GM19372 (cell line): ENCODE results near the gene SMYD3.
"Not testable (repeated sequence)": the region's sequence is repeated elsewhere in the genome, so short reads cannot be mapped to it uniquely, and the experiment has no call there.

ENCODE experiments used
- ATAC-seq: cut with Tn5 transposase; IDR thresholded peaks from one replicate; pipeline ENCODE4 v1.9.1; 2021; ENCODE audit warnings: mild to moderate bottlenecking, low read depth, moderate library complexity; ENCODE audit not compliant: unreplicated experiment

The SMYD3 gene

GRCh38 chr1:245946905-245947304 lies 560.2 kb downstream of the SMYD3 start:
- no peak for ATAC-seq

DNA sequence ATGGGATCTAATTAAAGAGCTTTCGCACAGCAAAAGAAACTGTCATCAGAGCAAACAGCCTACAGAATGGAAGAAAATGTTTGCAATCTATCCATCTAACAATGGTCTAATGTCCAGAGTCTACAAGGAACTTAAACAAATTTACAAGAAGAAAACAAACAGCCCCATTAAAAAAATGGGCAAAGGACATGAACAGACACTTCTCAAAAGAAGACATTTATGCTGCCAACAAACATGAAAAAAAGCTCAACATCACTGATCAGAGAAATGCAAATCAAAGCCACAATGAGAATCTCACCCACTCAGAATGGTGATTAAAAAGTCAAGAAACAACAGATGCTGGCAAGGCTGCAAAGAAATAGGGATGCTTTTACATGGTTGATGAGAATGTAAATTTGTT lies 561.9 kb downstream of the SMYD3 start:
- ATAC-seq, result not testable (repeated sequence)

DNA sequence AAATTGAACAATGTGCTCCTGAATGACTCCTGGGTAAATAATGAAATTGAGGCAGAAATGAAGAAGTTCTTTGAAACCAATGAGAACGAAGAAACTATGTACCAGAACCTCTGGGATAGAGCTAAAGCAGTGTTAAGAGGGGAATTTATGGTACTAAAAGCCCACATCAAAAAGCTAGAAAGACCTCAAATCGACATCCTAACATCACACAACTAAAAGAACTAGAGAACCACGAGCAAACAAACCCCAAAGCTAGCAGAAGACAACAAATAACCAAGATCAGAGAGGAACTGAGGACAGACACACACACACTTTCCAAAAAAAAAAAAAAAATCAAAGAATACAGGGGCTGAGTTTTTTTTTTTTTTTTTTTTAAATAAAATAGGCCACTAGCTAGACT lies 564.2 kb downstream of the SMYD3 start:
- no peak for ATAC-seq

- not testable (repeated sequence) for ATAC-seq
Measured at GRCh38 chr1:245941771-245942170, 565.3 kb downstream of the SMYD3 start.

- ATAC-seq, result no peak
Measured at GRCh38 chr1:245939756-245940345, 567.2 kb downstream of the SMYD3 start.

DNA sequence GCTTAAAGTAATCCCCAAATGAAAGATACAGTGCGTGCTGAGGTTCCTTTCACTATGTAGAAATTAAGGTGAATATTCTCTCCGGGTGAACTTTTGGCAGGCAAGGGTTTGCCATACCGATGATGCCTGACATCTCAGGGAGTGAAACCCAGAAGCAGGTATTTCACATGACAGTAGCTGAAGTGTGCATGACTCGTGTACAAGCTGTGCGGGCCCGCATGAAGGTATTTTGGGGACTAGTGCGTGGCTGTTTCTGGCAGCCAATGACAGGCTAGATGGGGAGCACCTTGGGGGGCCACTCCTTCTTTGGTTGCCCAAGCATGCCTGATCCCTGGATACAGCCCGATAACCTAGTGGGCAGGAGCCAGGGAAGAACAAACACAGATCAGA lies 569.0 kb downstream of the SMYD3 start:
- ATAC-seq, result no peak

- no peak for ATAC-seq
Measured at GRCh38 chr1:245937316-245938045, 569.6 kb downstream of the SMYD3 start.

DNA sequence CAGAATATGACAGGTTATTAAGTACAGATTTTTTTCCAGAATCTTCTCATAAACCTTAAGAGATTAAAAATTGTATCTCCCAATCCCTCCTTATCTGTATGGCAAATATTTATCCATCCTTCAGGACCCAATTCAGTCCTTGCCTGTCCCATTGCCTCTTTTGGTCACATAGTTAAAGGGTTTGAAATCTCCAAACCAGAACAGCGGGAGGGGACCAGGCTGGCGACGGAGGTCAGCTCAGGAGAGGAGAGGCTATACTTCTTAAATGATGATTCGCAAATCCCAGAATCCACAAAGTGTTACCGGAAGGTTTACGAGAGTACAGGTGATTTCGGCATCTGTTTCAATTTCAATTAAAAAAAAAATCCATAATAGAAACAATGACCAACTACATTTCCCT lies 572.7 kb downstream of the SMYD3 start:
- ATAC-seq, result no peak

GRCh38 chr1:245933431-245934045 lies 573.5 kb downstream of the SMYD3 start:
- no peak for ATAC-seq

GRCh38 chr1:245932302-245932972 lies 574.6 kb downstream of the SMYD3 start:
- ATAC-seq, result no peak

DNA sequence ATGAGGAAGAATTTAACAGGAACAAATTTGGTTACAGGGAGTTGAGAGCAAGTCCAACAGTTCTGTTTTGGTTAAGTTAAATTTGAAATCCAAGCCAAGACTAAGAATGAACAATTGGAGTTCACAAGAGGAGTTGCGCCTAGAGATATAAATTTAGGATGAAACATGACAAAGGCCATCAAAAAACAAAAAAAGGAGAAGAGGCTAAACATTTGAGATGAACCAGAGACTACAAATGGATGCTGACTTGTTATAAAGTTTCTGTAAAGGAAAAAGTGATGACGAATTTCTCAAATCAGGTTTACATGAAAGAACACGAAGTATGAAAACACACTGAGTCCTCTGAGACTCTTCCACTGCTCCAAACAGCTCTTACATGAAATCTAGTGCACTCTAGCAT lies 575.6 kb downstream of the SMYD3 start:
- no peak for ATAC-seq

DNA sequence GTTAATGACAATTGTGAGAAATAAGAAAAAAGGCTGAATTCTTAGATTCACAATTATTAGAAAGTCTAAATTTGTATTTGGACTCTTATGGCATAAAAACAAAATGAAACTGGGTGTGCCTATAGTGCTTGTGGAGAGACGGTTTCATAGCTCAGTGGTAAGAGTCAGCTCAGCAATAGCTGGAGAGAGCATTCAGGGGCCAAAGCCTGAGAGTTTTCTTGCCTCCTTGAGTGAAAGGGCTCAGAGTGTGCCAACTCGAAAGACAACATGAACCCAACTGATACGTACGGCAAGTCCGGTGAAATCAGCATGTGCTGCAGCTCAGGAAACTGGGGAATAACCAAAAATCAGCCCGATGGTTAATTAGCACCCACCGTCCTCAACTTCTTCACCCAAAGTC lies 577.9 kb downstream of the SMYD3 start:
- ATAC-seq, result no peak

DNA sequence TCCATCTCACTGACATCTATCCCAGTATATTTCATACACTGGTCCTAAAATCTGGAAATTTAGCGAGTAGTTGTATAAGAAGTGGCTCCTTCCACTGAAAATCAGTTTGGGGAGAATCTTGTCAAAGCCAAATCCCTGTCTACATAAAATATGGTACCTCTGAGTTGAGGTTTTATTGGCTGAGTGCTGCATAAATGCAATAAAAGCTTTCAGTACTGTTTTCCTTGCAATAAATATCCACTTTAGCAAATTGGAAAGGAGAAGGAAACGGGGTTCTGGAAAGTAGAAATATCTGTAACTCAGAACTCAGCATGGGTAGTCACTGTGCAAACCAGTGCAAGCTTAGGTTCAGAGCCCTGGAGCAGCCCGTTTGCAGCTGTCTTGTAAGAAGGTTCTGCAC lies 580.2 kb downstream of the SMYD3 start:
- ATAC-seq, result no peak

DNA sequence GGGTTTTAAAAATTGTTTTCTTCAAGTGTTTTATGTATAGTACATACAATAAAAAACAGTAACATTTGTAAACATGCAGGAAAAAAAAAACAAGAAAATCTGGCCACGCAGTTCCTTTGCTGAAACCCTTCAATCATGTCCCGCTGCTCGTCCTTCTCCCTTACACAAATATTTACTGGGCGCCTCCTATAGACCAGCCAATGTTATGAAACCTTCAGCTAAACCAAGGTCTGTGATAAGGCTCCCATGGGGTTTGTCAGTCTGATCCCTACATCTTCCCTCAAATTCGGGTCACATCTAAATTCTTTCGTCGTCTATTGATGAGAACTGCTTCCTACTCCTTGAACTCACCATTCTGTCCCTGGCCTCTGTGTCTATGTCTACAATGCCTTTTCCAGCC lies 583.9 kb downstream of the SMYD3 start:
- ATAC-seq, result no peak

DNA sequence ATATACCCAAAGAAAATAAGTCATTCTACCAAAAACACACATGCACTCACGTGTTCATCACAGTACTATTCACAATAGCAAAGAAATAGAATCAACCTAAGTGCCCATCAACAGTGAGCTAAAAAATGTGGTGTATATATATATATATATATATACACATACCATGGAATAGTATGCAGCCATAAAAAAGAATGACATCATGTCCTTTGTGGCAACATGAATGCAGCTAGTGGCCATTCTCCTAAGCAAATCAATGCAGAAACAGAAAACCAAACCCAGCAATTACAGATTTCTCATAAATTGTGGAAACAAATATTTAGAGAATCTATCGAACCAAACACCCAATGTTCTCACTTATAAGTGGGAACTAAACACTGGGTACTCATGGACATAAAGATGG lies 585.7 kb downstream of the SMYD3 start:
- ATAC-seq, result no peak

DNA sequence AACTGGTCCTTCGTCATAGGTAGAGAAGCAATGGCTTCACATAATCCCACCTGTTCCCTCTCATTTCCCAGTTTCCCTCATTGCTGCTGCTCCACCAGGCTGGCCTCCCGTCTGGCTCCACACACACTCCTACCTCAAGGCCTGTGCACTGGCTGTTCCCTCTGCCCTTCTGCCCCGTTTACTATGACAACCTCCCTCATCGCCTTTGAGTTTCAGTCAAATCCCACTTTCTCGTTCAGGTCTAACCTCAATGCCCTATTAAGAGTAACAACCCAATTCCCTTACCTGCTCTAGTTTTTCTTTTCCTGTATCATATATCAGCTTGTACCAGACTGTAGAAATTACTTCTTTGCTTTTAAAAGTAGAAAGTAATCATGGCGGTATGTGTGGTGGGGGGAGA lies 589.7 kb downstream of the SMYD3 start:
- no peak for ATAC-seq

GRCh38 chr1:245915841-245916240 lies 591.2 kb downstream of the SMYD3 start:
- no peak for ATAC-seq

DNA sequence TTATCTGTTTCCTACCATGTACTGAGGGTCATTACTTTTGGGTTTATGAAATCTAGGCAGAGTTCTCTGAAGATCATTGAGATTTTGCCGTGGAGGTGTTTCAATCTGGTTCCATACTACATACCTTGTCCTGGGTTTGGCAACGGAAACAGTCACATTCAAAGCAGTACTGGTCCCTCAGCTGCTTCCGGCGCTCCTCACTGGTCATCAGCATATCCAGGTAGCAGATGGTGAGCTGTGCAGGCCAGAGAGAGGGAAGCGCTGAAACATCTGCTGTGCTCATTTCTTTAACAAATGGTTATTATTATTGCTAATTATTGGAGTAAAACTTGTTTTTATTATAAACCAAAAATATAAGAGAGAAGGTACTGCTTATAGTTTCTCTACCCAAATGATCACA lies 591.7 kb downstream of the SMYD3 start:
- ATAC-seq, result no peak

DNA sequence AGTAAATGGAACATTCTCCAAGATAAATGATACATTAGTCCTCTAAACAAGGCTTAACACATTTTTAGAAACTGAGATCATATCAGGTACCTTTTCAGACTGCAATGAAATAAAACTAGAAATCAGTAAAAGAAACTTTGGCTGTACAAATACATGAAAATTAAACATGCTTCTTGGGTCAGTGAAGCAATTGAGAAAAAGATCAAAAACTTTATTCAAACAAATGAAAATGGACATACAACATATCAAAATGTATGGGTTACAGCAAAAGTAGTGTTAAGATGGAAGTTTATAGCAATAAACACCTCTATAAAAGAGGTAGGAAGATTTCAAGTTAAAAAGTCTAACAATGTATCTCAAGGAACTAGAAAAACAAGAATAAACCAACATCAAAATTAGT lies 598.5 kb downstream of the SMYD3 start:
- ATAC-seq, result no peak

- ATAC-seq, result no peak
Measured at GRCh38 chr1:245906207-245906606, 600.9 kb downstream of the SMYD3 start.

GRCh38 chr1:245903851-245904250 lies 603.2 kb downstream of the SMYD3 start:
- ATAC-seq, result no peak

DNA sequence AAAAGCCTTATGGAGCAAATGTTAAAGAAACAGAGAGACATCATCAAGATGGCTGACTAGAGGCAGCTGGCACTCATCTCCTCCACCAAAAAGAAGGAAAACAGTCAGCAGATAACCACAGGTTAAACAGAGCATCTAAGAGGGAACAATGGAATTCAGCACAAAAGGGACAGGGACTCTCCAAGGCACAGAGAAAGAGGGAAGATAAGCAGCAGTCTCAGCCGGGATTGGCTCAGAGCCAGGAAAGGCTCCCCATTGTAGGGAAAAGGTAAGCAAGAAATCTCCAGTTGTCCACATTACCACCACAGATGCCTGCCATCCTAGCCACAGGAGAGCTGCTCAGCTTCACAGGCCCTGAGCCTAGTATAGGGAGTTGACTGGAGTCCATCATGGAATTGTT lies 605.5 kb downstream of the SMYD3 start:
- ATAC-seq, result no peak
